Astrocyte of the spinal cord (primary cell): ENCODE data around the gene CDH24.
A peak's percentile ranks its signal among the peaks of the same experiment; 100 is the strongest.

Experiments used
- DNase-seq: peaks from one replicate; pipeline ENCODE4 v3.0.0; 2011; ENCODE audit warnings: low read depth, low spot score
- H3K4me3 ChIP-seq: 2 replicates; pipeline ENCODE4 v1.5.1; 2011; ENCODE audit warnings: low read depth, mild to moderate bottlenecking, low read length, moderate library complexity
- CTCF ChIP-seq: IDR thresholded peaks from 2 replicates; pipeline ENCODE4 v1.5.1; 2012; ENCODE audit warnings: low read depth, mild to moderate bottlenecking, low read length, inconsistent platforms
- in situ Hi-C: cut with HindIII; loops from 2 replicates; pipeline ENCODE4 v1.10.0; 2017; ENCODE audit warnings: low sequenced_read_pairs

Gene CDH24

GRCh38 chr14:23066855-23067744 lies 9.8 kb upstream of the CDH24 start:
- no peak for TF ChIP-seq CTCF
- DNase-seq, result no peak
- H3K4me3 ChIP-seq, result no peak overlapping the region
- in situ Hi-C loops, result no loop called here

GRCh38 chr14:23066368-23066767 lies 9.0 kb upstream of the CDH24 start:
- no peak for DNase-seq
- TF ChIP-seq CTCF, result no peak
- in situ Hi-C loops, result no loop called here
- no peak overlapping the region for H3K4me3 ChIP-seq

GRCh38 chr14:23063601-23064000 lies 6.3 kb upstream of the CDH24 start:
- DNase-seq, result no peak
- TF ChIP-seq CTCF, result no peak
- H3K4me3 ChIP-seq, result no peak overlapping the region
- in situ Hi-C loops, result no loop called here

GRCh38 chr14:23062002-23062401 lies 4.7 kb upstream of the CDH24 start:
- no peak overlapping the region for H3K4me3 ChIP-seq
- DNase-seq, result peak; percentile 97
- in situ Hi-C loops, result no loop called here
- no peak for TF ChIP-seq CTCF

DNA sequence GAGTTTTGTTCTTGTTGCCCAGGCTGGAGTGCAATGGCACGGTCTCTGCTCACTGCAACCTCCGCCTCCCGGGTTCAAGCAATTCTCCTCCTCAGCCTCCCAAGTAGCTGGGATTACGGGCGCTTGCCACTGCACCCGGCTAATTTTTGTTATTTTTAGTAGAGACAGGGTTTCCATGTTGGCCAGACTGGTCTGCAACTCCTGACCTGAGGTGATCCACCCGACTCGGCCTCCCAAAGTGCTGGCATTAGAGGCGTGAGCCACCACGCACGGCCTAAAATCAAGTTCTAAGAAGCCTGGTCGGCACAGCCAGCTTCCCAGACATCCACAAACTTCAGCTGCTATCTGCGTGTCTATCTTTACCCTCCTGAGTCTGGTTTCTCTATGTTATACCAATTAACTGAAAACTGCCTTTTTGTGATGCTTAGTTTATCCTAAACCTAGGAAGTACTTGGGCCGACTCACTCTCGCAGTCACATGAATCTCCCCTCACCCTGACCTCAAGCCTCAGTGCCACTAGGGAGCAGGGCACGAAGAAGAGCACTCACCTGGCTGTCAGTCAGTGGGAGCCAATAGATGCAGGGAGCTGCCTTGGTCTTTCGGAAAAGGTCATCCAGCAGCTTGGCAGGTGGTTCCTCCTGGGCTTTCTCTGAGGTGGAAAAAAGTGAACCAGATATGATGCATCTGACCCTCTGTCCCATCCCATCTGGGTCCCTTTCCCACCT lies 3.4 kb upstream of the CDH24 start:
- in situ Hi-C loops, result no loop called here
- DNase-seq, result no peak
- TF ChIP-seq CTCF, result no peak
- H3K4me3 ChIP-seq, result no peak overlapping the region

- no peak for DNase-seq
- in situ Hi-C loops, result no loop called here
These were observed 1.6 kb upstream of the CDH24 start for GRCh38 chr14:23058654-23059504.

More at GRCh38 chr14:23058654-23059504, 1.6 kb upstream of the CDH24 start:
- TF ChIP-seq CTCF, result no peak
- no peak overlapping the region for H3K4me3 ChIP-seq
